ENCODE measurements around the gene CALY.
A peak's percentile ranks its signal among the peaks of the same experiment; 100 is the strongest.

Gene CALY

DNA sequence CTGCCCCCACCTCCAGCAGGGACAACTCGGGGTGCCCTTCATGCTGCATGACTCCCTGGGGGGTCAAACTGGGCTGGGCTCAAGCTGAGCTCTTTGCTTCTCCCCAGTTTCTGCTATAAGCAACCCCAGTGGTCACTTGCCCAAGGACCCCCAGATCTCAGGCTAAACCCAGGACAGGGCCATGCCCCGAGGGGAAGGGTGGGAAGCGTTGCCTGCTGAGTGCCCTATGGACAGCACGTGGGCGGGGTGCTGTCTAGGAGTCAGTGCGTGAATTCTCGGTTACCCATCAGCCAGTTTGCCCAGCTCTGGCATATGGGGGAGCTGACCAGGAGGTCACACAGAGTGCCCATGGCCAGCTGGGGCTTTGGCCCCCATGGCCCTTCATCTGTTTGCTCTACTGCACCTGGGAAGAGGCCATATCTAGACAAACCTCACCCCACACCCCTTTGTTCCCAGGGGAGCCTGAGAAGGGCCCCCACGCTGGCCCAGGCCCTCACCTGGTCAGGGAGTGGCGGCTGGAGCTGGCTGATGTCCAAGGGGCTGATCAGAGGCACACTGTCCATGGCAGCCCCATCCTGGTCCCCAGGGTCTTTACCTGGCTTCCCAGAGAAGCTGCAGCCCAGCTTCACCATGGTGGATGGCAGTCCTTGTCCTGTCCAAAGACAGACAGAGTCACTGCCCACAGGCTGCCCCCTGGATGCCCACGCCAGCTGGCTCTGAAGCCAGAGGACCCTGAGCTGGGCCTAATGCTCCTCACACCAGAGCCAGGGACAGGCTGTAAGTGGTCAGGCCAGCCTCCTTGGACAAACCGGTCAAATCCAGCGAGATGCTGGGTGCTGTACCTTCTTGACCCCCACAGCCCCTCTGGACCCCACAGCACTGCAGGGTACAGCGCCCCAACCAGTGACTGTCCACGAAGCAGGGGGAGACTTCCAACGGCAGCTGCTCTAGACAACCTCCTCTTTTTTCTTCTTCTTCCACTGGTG, 8.0 kb downstream of the CALY start:
- ChIA-PET POLR2A (interaction anchor here (0.6 to 1.1 kb wide), 3 partner anchors 21 to 72 kb away, joined by 3 to 5 read pairs (median 5); partner anchors contain the start of gene ECHS1), CTCF (interaction anchor here (0.6 to 2.6 kb wide), 38 partner anchors 8 to 277 kb away, joined by 3 to 27 read pairs (median 5); partner anchors contain the start of gene PRAP1)
- H3K9me3 ChIP-seq (ENCODE audit: control insufficient read depth, insufficient read depth, low read depth, low read length) = no peaks in the 10 kb centered on the region
- no peak overlapping the region for H3K27ac ChIP-seq (ENCODE audit: extremely low read depth, low read depth, low read length)
- H3K4me3 ChIP-seq (ENCODE audit: low read depth, low read length) = no peak overlapping the region
- H3K36me3 ChIP-seq (ENCODE audit: control insufficient read depth in 2 of 2, insufficient read depth in 1 of 2, low read length in 2 of 2) = no peaks in the 10 kb centered on the region
- TF ChIP-seq SALL2 (tag by site-specific recombination; IDR thresholded peaks at IDR 0.05; ENCODE audit: borderline replicate concordance) = no peak
- TF ChIP-seq KLF9 (tag by site-specific recombination; IDR thresholded peaks at IDR 0.05; ENCODE audit: low read depth) = no peak
- no peak for TF ChIP-seq ZNF19 (tag by site-specific recombination; IDR thresholded peaks at IDR 0.05; ENCODE audit: low read depth)
- TF ChIP-seq ZNF433 (tag by site-specific recombination; IDR thresholded peaks at IDR 0.05; ENCODE audit: low read depth) = no peak
- 0 out of 2 replicates have a peak, but pooled peaks have one; percentile 5 for TF ChIP-seq GLIS1 (tag by site-specific recombination; IDR thresholded peaks at IDR 0.05)
- TF ChIP-seq, protein P1, sequence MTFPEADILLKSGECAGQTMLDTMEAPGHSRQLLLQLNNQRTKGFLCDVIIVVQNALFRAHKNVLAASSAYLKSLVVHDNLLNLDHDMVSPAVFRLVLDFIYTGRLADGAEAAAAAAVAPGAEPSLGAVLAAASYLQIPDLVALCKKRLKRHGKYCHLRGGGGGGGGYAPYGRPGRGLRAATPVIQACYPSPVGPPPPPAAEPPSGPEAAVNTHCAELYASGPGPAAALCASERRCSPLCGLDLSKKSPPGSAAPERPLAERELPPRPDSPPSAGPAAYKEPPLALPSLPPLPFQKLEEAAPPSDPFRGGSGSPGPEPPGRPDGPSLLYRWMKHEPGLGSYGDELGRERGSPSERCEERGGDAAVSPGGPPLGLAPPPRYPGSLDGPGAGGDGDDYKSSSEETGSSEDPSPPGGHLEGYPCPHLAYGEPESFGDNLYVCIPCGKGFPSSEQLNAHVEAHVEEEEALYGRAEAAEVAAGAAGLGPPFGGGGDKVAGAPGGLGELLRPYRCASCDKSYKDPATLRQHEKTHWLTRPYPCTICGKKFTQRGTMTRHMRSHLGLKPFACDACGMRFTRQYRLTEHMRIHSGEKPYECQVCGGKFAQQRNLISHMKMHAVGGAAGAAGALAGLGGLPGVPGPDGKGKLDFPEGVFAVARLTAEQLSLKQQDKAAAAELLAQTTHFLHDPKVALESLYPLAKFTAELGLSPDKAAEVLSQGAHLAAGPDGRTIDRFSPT (tag by site-specific recombination; IDR thresholded peaks at IDR 0.05) = peak; percentile 24; the same call in 1 of the 2 replicates
- TF ChIP-seq, protein P2, sequence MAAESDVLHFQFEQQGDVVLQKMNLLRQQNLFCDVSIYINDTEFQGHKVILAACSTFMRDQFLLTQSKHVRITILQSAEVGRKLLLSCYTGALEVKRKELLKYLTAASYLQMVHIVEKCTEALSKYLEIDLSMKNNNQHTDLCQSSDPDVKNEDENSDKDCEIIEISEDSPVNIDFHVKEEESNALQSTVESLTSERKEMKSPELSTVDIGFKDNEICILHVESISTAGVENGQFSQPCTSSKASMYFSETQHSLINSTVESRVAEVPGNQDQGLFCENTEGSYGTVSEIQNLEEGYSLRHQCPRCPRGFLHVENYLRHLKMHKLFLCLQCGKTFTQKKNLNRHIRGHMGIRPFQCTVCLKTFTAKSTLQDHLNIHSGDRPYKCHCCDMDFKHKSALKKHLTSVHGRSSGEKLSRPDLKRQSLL (tag by site-specific recombination; IDR thresholded peaks at IDR 0.05) = no peak
- no peak for TF ChIP-seq ZBTB1 (tag by site-specific recombination; IDR thresholded peaks at IDR 0.05)
- TF ChIP-seq ZBTB21 (tag by site-specific recombination; IDR thresholded peaks at IDR 0.05) = no peak
- peak; percentile 34; the same call in 1 of the 2 replicates for TF ChIP-seq GLIS2 (tag by site-specific recombination; IDR thresholded peaks at IDR 0.05)
- peaks cover 11% of the 10 kb centered on the region for H3K4me1 ChIP-seq (ENCODE audit: control insufficient read depth, insufficient read depth, low read length)

DNA sequence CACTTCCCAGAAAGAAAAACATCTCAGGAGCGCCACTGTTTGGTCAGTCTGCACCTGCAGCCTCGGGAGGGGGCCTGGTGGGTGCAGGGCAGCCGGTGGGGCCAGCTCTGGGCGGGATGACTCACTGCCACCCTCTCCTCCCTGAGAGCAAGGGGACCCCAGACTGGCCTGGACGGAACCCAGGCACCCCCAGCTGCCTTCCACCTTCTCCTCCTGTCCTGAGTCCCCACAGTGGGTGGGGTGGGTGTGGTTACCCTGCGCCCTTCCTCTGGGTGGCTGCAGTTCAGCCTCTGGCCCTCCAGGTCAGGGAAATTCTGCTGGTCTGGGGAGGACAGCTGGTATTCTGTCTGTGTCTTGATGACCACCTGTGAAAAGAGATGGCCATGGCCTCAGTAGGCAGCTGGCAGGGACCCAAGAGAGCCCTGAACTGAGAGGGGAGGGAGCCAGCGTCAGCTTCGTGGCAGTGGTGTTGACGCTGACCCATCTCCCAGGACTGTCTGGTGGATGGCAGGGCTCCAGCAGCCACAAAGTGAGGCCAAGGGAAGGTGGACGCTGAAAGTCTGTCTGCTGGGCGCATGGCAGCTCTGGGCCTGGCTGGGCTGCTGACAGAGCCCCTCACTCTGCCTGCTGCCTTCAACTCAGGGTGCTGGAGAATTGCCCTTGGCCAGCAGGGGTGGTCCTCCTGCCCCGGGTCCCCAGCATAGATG, 8.9 kb downstream of the CALY start:
- CTCF ChIA-PET = interaction anchor here (0.8 to 2.6 kb wide), 4 partner anchors 9 to 171 kb away, joined by 3 to 20 read pairs (median 6); no protein-coding TSS in a partner anchor
- TF ChIP-seq, protein P3, sequence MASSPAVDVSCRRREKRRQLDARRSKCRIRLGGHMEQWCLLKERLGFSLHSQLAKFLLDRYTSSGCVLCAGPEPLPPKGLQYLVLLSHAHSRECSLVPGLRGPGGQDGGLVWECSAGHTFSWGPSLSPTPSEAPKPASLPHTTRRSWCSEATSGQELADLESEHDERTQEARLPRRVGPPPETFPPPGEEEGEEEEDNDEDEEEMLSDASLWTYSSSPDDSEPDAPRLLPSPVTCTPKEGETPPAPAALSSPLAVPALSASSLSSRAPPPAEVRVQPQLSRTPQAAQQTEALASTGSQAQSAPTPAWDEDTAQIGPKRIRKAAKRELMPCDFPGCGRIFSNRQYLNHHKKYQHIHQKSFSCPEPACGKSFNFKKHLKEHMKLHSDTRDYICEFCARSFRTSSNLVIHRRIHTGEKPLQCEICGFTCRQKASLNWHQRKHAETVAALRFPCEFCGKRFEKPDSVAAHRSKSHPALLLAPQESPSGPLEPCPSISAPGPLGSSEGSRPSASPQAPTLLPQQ (tag by site-specific recombination; IDR thresholded peaks at IDR 0.05) = peak; percentile 62
- TF ChIP-seq KLF1 (tag by site-specific recombination; IDR thresholded peaks at IDR 0.05) = peak; percentile 40; the same call in 1 of the 2 replicates
- peak; percentile 63 for TF ChIP-seq GLIS1 (tag by site-specific recombination; IDR thresholded peaks at IDR 0.05)
- no peak for TF ChIP-seq ZNF121 (tag by site-specific recombination; IDR thresholded peaks at IDR 0.05)
- 0 out of 2 replicates have a peak, but pooled peaks have one; percentile 5 for TF ChIP-seq ZIC2 (tag by site-specific recombination; IDR thresholded peaks at IDR 0.05)
- H3K4me3 ChIP-seq (ENCODE audit: low read depth, low read length) = no peak overlapping the region
- no peaks in the 10 kb centered on the region for H3K9me3 ChIP-seq (ENCODE audit: control insufficient read depth, insufficient read depth, low read depth, low read length)
- H3K4me1 ChIP-seq (ENCODE audit: control insufficient read depth, insufficient read depth, low read length) = peaks cover 11% of the 10 kb centered on the region
- POLR2A ChIA-PET = no interaction called here
- H3K27ac ChIP-seq (ENCODE audit: extremely low read depth, low read depth, low read length) = no peak overlapping the region
- H3K36me3 ChIP-seq (ENCODE audit: control insufficient read depth in 2 of 2, insufficient read depth in 1 of 2, low read length in 2 of 2) = no peaks in the 10 kb centered on the region
